ENCODE results near the gene KIRREL3.

The KIRREL3 gene

GRCh38 chr11:126999366-126999765, 1.2 kb downstream of the KIRREL3 start:
- TF ChIP-seq CTCF (IDR thresholded peaks at IDR 0.05; ENCODE audit: borderline replicate concordance, insufficient read depth, low read depth, low read length) = no peak
- no peak overlapping the region for H3K4me3 ChIP-seq (ENCODE audit: low read depth, low read length)

- no peak overlapping the region for H3K4me3 ChIP-seq (ENCODE audit: low read depth, low read length)
- TF ChIP-seq CTCF (IDR thresholded peaks at IDR 0.05; ENCODE audit: borderline replicate concordance, insufficient read depth, low read depth, low read length) = no peak
Observed at GRCh38 chr11:126997641-126998040, 2.9 kb downstream of the KIRREL3 start.

GRCh38 chr11:126997196-126997595, 3.4 kb downstream of the KIRREL3 start:
- H3K4me3 ChIP-seq (ENCODE audit: low read depth, low read length) = no peak overlapping the region
- no peak for TF ChIP-seq CTCF (IDR thresholded peaks at IDR 0.05; ENCODE audit: borderline replicate concordance, insufficient read depth, low read depth, low read length)

GRCh38 chr11:126996036-126996804, 4.3 kb downstream of the KIRREL3 start:
- H3K4me3 ChIP-seq (ENCODE audit: low read depth, low read length) = no peak overlapping the region
- TF ChIP-seq CTCF (IDR thresholded peaks at IDR 0.05; ENCODE audit: borderline replicate concordance, insufficient read depth, low read depth, low read length) = no peak

- no peak overlapping the region for H3K4me3 ChIP-seq (ENCODE audit: low read depth, low read length)
- TF ChIP-seq CTCF (IDR thresholded peaks at IDR 0.05; ENCODE audit: borderline replicate concordance, insufficient read depth, low read depth, low read length) = no peak
Observed at GRCh38 chr11:126993599-126993998, 7.0 kb downstream of the KIRREL3 start.

- no peak overlapping the region for H3K4me3 ChIP-seq (ENCODE audit: low read depth, low read length)
- no peak for TF ChIP-seq CTCF (IDR thresholded peaks at IDR 0.05; ENCODE audit: borderline replicate concordance, insufficient read depth, low read depth, low read length)
Observed at GRCh38 chr11:126992804-126993111, 7.8 kb downstream of the KIRREL3 start.

- no peak for TF ChIP-seq CTCF (IDR thresholded peaks at IDR 0.05; ENCODE audit: borderline replicate concordance, insufficient read depth, low read depth, low read length)
- no peak overlapping the region for H3K4me3 ChIP-seq (ENCODE audit: low read depth, low read length)
Observed at GRCh38 chr11:126992065-126992803, 8.3 kb downstream of the KIRREL3 start.

Data from GM12875 (cell line).